ENCODE measurements around the gene ATXN7L1.

- TF ChIP-seq, protein P1, sequence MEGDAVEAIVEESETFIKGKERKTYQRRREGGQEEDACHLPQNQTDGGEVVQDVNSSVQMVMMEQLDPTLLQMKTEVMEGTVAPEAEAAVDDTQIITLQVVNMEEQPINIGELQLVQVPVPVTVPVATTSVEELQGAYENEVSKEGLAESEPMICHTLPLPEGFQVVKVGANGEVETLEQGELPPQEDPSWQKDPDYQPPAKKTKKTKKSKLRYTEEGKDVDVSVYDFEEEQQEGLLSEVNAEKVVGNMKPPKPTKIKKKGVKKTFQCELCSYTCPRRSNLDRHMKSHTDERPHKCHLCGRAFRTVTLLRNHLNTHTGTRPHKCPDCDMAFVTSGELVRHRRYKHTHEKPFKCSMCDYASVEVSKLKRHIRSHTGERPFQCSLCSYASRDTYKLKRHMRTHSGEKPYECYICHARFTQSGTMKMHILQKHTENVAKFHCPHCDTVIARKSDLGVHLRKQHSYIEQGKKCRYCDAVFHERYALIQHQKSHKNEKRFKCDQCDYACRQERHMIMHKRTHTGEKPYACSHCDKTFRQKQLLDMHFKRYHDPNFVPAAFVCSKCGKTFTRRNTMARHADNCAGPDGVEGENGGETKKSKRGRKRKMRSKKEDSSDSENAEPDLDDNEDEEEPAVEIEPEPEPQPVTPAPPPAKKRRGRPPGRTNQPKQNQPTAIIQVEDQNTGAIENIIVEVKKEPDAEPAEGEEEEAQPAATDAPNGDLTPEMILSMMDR (IDR thresholded peaks at IDR 0.05; ENCODE audit: low read depth, low read length) = no peak
- TF ChIP-seq EZH2phosphoT487 (IDR thresholded peaks at IDR 0.05; ENCODE audit: low read depth) = no peak
Observed at GRCh38 chr7:105796365-105796764, 80.0 kb downstream of the ATXN7L1 start.

Measured in OCI-LY3 (cell line).